Ectodermal cell (in vitro differentiated cells): ENCODE results near the gene ZNF407.

Source experiments
- H3K27ac ChIP-seq: 2 replicates; pipeline ENCODE4 v1.7.0; 2013; ENCODE audit warnings: mild to moderate bottlenecking, low read depth, low read length; ENCODE audit not compliant: insufficient read depth, poor library complexity, severe bottlenecking
- H3K27me3 ChIP-seq: 2 replicates; pipeline ENCODE4 v1.7.0; 2013; ENCODE audit warnings: mild to moderate bottlenecking, low read length; ENCODE audit not compliant: insufficient read depth, control insufficient read depth, poor library complexity, severe bottlenecking
- H3K36me3 ChIP-seq: one replicate; pipeline ENCODE4 v1.7.0; 2013; ENCODE audit warnings: low read length; ENCODE audit not compliant: control insufficient read depth, insufficient read depth
- H3K4me1 ChIP-seq: one replicate; pipeline ENCODE4 v1.7.0; 2013; ENCODE audit warnings: low read length; ENCODE audit not compliant: control insufficient read depth, insufficient read depth
- H3K4me3 ChIP-seq: 2 replicates; pipeline ENCODE4 v1.7.0; 2013; ENCODE audit warnings: low read depth, low read length, control low read depth; ENCODE audit not compliant: insufficient read depth
- H3K9me3 ChIP-seq: 2 replicates; pipeline ENCODE4 v1.7.0; 2013; ENCODE audit warnings: mild to moderate bottlenecking, low read length, moderate library complexity; ENCODE audit not compliant: control insufficient read depth
- WGBS, 2 experiments: methylation state at CpG; one replicate each; pipeline ENCODE4 v1.1.7; 2013; ENCODE audit warnings: missing lambda C conversion rate in 2 of 2; 5-methylcytosine and 5-hydroxymethylcytosine counted together

ZNF407 gene

GRCh38 chr18:74623047-74623816 is 25.6 kb downstream of the ZNF407 start:
- 72 to 78% methylated on average over 21 to 24 of the region's 24 CpGs for WGBS, 2 experiments
- Histone ChIP-seq H3K4me1 (no peaks in the 10 kb centered on the region), H3K4me3 (no peak overlapping the region), H3K9me3 (no peaks in the 10 kb centered on the region), H3K27ac (no peak overlapping the region), H3K27me3 (no peaks in the 10 kb centered on the region), H3K36me3 (no peaks in the 10 kb centered on the region)

GRCh38 chr18:74624466-74624865 is 26.8 kb downstream of the ZNF407 start:
- Histone ChIP-seq H3K27me3 (no peaks in the 10 kb centered on the region), H3K36me3 (no peaks in the 10 kb centered on the region), H3K9me3 (no peaks in the 10 kb centered on the region), H3K27ac (no peak overlapping the region), H3K4me1 (no peaks in the 10 kb centered on the region), H3K4me3 (no peak overlapping the region)
- 84 to 90% methylated on average over 8 of the region's 8 CpGs for WGBS, 2 experiments

- 83 to 84% methylated on average over 5 of the region's 5 CpGs for WGBS, 2 experiments
- Histone ChIP-seq H3K27me3 (no peaks in the 10 kb centered on the region), H3K9me3 (no peaks in the 10 kb centered on the region), H3K27ac (no peak overlapping the region), H3K36me3 (no peaks in the 10 kb centered on the region), H3K4me1 (no peaks in the 10 kb centered on the region), H3K4me3 (no peak overlapping the region)
These were observed 27.5 kb downstream of the ZNF407 start for GRCh38 chr18:74625157-74625556.

GRCh38 chr18:74626049-74626874 is 28.6 kb downstream of the ZNF407 start:
- H3K27me3 ChIP-seq, result no peaks in the 10 kb centered on the region
- H3K4me1 ChIP-seq, result no peaks in the 10 kb centered on the region
- no peak overlapping the region for H3K4me3 ChIP-seq
- no peaks in the 10 kb centered on the region for H3K9me3 ChIP-seq
- no peaks in the 10 kb centered on the region for H3K36me3 ChIP-seq
- 96 to 97% methylated on average over 7 to 9 of the region's 9 CpGs for WGBS, 2 experiments
- H3K27ac ChIP-seq, result no peak overlapping the region

- Histone ChIP-seq H3K9me3 (no peaks in the 10 kb centered on the region), H3K4me1 (no peaks in the 10 kb centered on the region), H3K27me3 (no peaks in the 10 kb centered on the region), H3K36me3 (no peaks in the 10 kb centered on the region), H3K4me3 (no peak overlapping the region), H3K27ac (no peak overlapping the region)
- 97% methylated on average over 5 to 6 of the region's 6 CpGs for WGBS, 2 experiments
These were observed 33.1 kb downstream of the ZNF407 start for GRCh38 chr18:74630804-74631203.

GRCh38 chr18:74631212-74631611 is 33.5 kb downstream of the ZNF407 start:
- H3K9me3 ChIP-seq, result no peaks in the 10 kb centered on the region
- 88 to 91% methylated on average over 2 of the region's 2 CpGs for WGBS, 2 experiments
- H3K27ac ChIP-seq, result no peak overlapping the region
- no peak overlapping the region for H3K4me3 ChIP-seq
- no peaks in the 10 kb centered on the region for H3K27me3 ChIP-seq
- no peaks in the 10 kb centered on the region for H3K4me1 ChIP-seq
- H3K36me3 ChIP-seq, result no peaks in the 10 kb centered on the region

- Histone ChIP-seq H3K36me3 (no peaks in the 10 kb centered on the region), H3K27me3 (no peaks in the 10 kb centered on the region), H3K27ac (no peak overlapping the region), H3K4me1 (no peaks in the 10 kb centered on the region), H3K9me3 (no peaks in the 10 kb centered on the region), H3K4me3 (no peak overlapping the region)
- 93 to 95% methylated on average over 13 of the region's 13 CpGs for WGBS, 2 experiments
These were observed 34.1 kb downstream of the ZNF407 start for GRCh38 chr18:74631623-74632350.

GRCh38 chr18:74632351-74632679 is 34.6 kb downstream of the ZNF407 start:
- H3K27ac ChIP-seq, result no peak overlapping the region
- H3K4me1 ChIP-seq, result no peaks in the 10 kb centered on the region
- H3K9me3 ChIP-seq, result no peaks in the 10 kb centered on the region
- no peaks in the 10 kb centered on the region for H3K36me3 ChIP-seq
- no peaks in the 10 kb centered on the region for H3K27me3 ChIP-seq
- H3K4me3 ChIP-seq, result no peak overlapping the region
- WGBS, 2 experiments, result 92 to 96% methylated on average over 6 of the region's 6 CpGs

- H3K9me3 ChIP-seq, result no peaks in the 10 kb centered on the region
- no peaks in the 10 kb centered on the region for H3K27me3 ChIP-seq
- 97 to 99% methylated on average over 4 of the region's 4 CpGs for WGBS, 2 experiments
- no peaks in the 10 kb centered on the region for H3K36me3 ChIP-seq
- H3K4me1 ChIP-seq, result no peaks in the 10 kb centered on the region
- no peak overlapping the region for H3K27ac ChIP-seq
- H3K4me3 ChIP-seq, result no peak overlapping the region
These were observed 35.2 kb downstream of the ZNF407 start for GRCh38 chr18:74632856-74633255.
